Hepatocyte (in vitro differentiated cells): Measurements from ENCODE around the gene PIGT. TPM values are rescaled to one million over a fixed set of nuclear protein-coding genes. Genes with fewer than 3 reads are reported as not detected.

Experiments
- DNase-seq: peaks from one replicate; pipeline ENCODE4 v3.0.0-alpha.2; 2016; ENCODE audit warnings: low spot score
- H2AFZ ChIP-seq: fragments of 200-600 bp; sonication (generic); 2 replicates; pipeline ENCODE4 v1.6.0; 2016; ENCODE audit warnings: antibody characterized with exemption, mild to moderate bottlenecking
- H3K27ac ChIP-seq: fragments of 200-600 bp; sonication (generic); 2 replicates; pipeline ENCODE4 v1.5.1; 2016; ENCODE audit warnings: mild to moderate bottlenecking
- H3K27me3 ChIP-seq: fragments of 200-600 bp; sonication (generic); 2 replicates; pipeline ENCODE4 v1.6.1; 2016
- H3K36me3 ChIP-seq: fragments of 200-600 bp; sonication (generic); replicated peaks from 2 replicates; pipeline ENCODE4 v1.5.1; 2016; ENCODE audit warnings: low read depth; ENCODE audit not compliant: insufficient read depth
- H3K4me1 ChIP-seq: fragments of 200-600 bp; sonication (generic); 2 replicates; pipeline ENCODE4 v1.5.1; 2016; ENCODE audit warnings: mild to moderate bottlenecking, moderate library complexity; ENCODE audit not compliant: insufficient read depth
- H3K4me2 ChIP-seq: fragments of 200-600 bp; sonication (generic); 2 replicates; pipeline ENCODE4 v1.6.0; 2016
- H3K4me3 ChIP-seq: fragments of 200-600 bp; sonication (generic); 2 replicates; pipeline ENCODE4 v1.5.1; 2016; ENCODE audit warnings: mild to moderate bottlenecking
- H3K79me2 ChIP-seq: fragments of 200-600 bp; sonication (generic); 2 replicates; pipeline ENCODE4 v1.6.0; 2017; ENCODE audit warnings: mild to moderate bottlenecking
- H3K9me2 ChIP-seq: fragments of 200-600 bp; sonication (generic); replicated peaks from 2 replicates; pipeline ENCODE4 v1.6.0; 2017; ENCODE audit warnings: mild to moderate bottlenecking; ENCODE audit not compliant: insufficient read depth
- H3K9me3 ChIP-seq: fragments of 200-600 bp; sonication (generic); 2 replicates; pipeline ENCODE4 v1.5.1; 2016; ENCODE audit warnings: low read depth, mild to moderate bottlenecking
- H4K20me1 ChIP-seq: fragments of 200-600 bp; sonication (generic); 2 replicates; pipeline ENCODE4 v1.6.0; 2016; ENCODE audit warnings: mild to moderate bottlenecking; ENCODE audit not compliant: insufficient read depth, poor library complexity, severe bottlenecking
- EZH2 ChIP-seq: fragments of 200-600 bp; sonication (generic); IDR thresholded peaks from 2 replicates; pipeline ENCODE4 v1.6.1; 2016; ENCODE audit warnings: antibody characterized with exemption, mild to moderate bottlenecking, borderline replicate concordance
- EZH2phosphoT487 ChIP-seq: fragments of 200-600 bp; sonication (generic); IDR thresholded peaks from one replicate; pipeline ENCODE4 v1.6.1; 2018; ENCODE audit warnings: antibody characterized with exemption, mild to moderate bottlenecking, low read depth, moderate library complexity; ENCODE audit not compliant: unreplicated experiment, severe bottlenecking
- WGBS: methylation state at CpG from one replicate; pipeline ENCODE4 v1.1.6; 2016; ENCODE audit warnings: low lambda C conversion rate; ENCODE audit errors: missing lambda C conversion rate; 5-methylcytosine and 5-hydroxymethylcytosine counted together
- polyA plus RNA-seq: library from polyadenylated mRNA; unstranded; fragments of >200 nt; fragmentation: Nextera tagmentation; extraction: Ambion mirVana; gene quantifications from 2 replicates; pipeline ENCODE4 v1.2.1, GENCODE V29; 2016
- total RNA-seq: library from RNA; depleted of rRNA; stranded (reverse); fragments of >200 nt; gene quantifications from 2 replicates; pipeline ENCODE4 v1.2.3, GENCODE V29; 2014
- TF ChIP-seq, protein P1 (sequence below): fragments of 200-600 bp; sonication (generic); IDR thresholded peaks from 2 replicates; pipeline ENCODE4 v1.5.1; 2016; ENCODE audit warnings: antibody characterized with exemption, mild to moderate bottlenecking; ENCODE audit not compliant: poor library complexity

Gene PIGT
- total and polyA plus RNA-seq, 2 experiments from 2014 or later, result 67.1 to 163 TPM

GRCh38 chr20:45432294-45432693 is 16.4 kb downstream of the PIGT start:
- Histone ChIP-seq H3K27me3 (no peaks in the 10 kb centered on the region), H3K36me3 (no peaks in the 10 kb centered on the region), H3K9me2 (no peaks in the 10 kb centered on the region), H3K27ac (no peak overlapping the region), H3K9me3 (no peaks in the 10 kb centered on the region), H4K20me1 (no peaks in the 10 kb centered on the region), H3K4me2 (no peak overlapping the region), H3K79me2 (no peaks in the 10 kb centered on the region), H3K4me1 (no peaks in the 10 kb centered on the region), H3K4me3 (no peak overlapping the region), H2AFZ (no peak overlapping the region)
- no peak for DNase-seq
- no peak for TF ChIP-seq EZH2phosphoT487
- no peak for TF ChIP-seq EZH2
- TF ChIP-seq, protein P1, sequence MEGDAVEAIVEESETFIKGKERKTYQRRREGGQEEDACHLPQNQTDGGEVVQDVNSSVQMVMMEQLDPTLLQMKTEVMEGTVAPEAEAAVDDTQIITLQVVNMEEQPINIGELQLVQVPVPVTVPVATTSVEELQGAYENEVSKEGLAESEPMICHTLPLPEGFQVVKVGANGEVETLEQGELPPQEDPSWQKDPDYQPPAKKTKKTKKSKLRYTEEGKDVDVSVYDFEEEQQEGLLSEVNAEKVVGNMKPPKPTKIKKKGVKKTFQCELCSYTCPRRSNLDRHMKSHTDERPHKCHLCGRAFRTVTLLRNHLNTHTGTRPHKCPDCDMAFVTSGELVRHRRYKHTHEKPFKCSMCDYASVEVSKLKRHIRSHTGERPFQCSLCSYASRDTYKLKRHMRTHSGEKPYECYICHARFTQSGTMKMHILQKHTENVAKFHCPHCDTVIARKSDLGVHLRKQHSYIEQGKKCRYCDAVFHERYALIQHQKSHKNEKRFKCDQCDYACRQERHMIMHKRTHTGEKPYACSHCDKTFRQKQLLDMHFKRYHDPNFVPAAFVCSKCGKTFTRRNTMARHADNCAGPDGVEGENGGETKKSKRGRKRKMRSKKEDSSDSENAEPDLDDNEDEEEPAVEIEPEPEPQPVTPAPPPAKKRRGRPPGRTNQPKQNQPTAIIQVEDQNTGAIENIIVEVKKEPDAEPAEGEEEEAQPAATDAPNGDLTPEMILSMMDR, result no peak
- WGBS, result 92% methylated on average over 5 of the region's 5 CpGs

DNA sequence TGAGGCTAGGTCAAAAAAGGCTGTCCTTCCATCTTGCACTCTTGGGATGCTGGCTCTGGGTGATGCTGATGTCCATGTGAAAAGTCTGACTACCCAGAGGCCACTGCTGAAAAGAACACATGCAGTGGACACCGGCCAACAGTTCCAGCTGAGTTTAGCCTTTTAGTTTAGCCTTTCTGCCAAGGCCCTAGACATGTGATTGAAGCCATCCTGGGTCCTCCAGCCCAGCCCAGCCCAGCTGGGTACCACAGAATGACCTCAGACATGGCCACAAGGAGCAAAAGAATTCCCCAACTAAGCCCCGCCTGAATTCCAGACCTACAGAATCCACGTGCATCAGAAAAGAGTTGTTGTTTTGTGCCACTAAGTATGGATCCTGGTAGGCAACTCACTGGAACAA is 17.4 kb downstream of the PIGT start:
- WGBS, result 79% methylated on average over 3 of the region's 3 CpGs
- Histone ChIP-seq H3K4me3 (no peak overlapping the region), H3K79me2 (no peaks in the 10 kb centered on the region), H3K9me2 (no peaks in the 10 kb centered on the region), H3K9me3 (no peaks in the 10 kb centered on the region), H3K4me2 (no peak overlapping the region), H3K36me3 (no peaks in the 10 kb centered on the region), H3K4me1 (no peaks in the 10 kb centered on the region), H3K27me3 (no peaks in the 10 kb centered on the region), H2AFZ (no peak overlapping the region), H3K27ac (no peak overlapping the region), H4K20me1 (no peaks in the 10 kb centered on the region)
- DNase-seq, result no peak
- TF ChIP-seq EZH2phosphoT487 (no peak), EZH2 (no peak)
- TF ChIP-seq, protein P1, result no peak

DNA sequence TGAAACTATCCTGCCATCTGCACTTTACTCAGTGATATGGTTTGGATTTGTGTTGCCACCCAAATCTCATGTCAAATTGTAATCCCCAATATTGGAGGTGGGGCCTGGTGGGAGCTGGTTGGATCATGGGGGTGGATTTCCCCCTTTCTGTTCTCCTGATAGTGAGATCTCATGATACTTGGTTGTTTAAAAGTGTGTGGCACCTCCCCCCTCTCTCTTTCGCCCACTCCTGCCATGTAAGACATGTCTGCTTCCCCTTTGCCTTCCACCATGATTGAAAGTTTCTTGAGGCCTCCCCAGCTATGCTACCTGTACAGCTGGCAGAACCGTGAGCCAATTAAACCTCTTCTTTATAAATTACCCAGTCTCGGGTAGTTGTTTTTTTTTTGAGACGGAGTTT is 18.0 kb downstream of the PIGT start:
- WGBS, result 94% methylated on average over 4 of the region's 4 CpGs
- no peaks in the 10 kb centered on the region for H4K20me1 ChIP-seq
- no peak overlapping the region for H3K27ac ChIP-seq
- no peak overlapping the region for H2AFZ ChIP-seq
- H3K27me3 ChIP-seq, result no peaks in the 10 kb centered on the region
- TF ChIP-seq EZH2, result no peak
- TF ChIP-seq, protein P1, result no peak
- no peak for TF ChIP-seq EZH2phosphoT487
- no peaks in the 10 kb centered on the region for H3K79me2 ChIP-seq
- no peaks in the 10 kb centered on the region for H3K9me3 ChIP-seq
- H3K4me3 ChIP-seq, result no peak overlapping the region
- no peaks in the 10 kb centered on the region for H3K4me1 ChIP-seq
- no peaks in the 10 kb centered on the region for H3K36me3 ChIP-seq
- no peak for DNase-seq
- no peaks in the 10 kb centered on the region for H3K9me2 ChIP-seq
- no peak overlapping the region for H3K4me2 ChIP-seq
